ENCODE results near the gene SMO. TPM values are rescaled to one million over a fixed set of nuclear protein-coding genes. Genes with fewer than 3 reads are reported as not detected.

Gene SMO
- total and polyA plus RNA-seq, 2 donors (not counting 1 experiment from before 2014, with no cell fraction given), result 4.5 to 12.6 TPM

DNA sequence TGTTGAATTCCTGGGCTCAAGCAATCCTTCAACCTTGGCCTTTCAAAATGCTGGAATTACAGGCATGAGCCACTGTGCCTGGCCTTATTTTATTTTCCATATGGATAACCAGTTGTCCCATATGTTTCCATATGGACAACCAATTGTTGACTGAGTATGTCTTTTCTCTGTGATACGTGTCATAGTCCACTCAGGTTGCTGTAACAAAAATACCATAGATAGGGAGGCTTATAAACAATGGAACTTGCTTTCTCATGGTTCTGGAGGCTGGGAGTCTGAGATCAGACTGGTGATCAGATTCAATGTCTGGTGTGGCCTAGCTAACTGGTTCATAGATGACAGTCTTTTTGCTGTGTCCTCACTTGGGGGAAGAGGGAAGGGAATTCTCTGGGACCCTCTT lies 55.8 kb downstream of the SMO start:
- Histone ChIP-seq H3K36me3 (ENCODE audit: control insufficient read depth, insufficient read depth, low read length) (no peaks in the 10 kb centered on the region), H2AFZ (ENCODE audit: low read length) (no peak overlapping the region), H3K27ac (ENCODE audit: insufficient read depth, low read length) (no peak overlapping the region), H3K4me2 (ENCODE audit: extremely low read depth, insufficient read depth, low read length) (no peak overlapping the region), H3K27me3 (ENCODE audit: control insufficient read depth, insufficient read depth, low read length) (no peaks in the 10 kb centered on the region), H3K79me2 (ENCODE audit: control insufficient read depth, insufficient read depth, low read length) (no peaks in the 10 kb centered on the region), H3K9me3 (ENCODE audit: control insufficient read depth, insufficient read depth, low read depth, low read length) (no peaks in the 10 kb centered on the region), H3K4me1 (ENCODE audit: control insufficient read depth, extremely low read depth, insufficient read depth, low read length) (no peaks in the 10 kb centered on the region), H4K20me1 (ENCODE audit: control insufficient read depth, extremely low read depth, insufficient read depth, low read length) (no peaks in the 10 kb centered on the region), H3K4me3 (replicated peaks in 1 of 4; ENCODE audit: control extremely low read depth in 1 of 4, insufficient read depth in 1 of 4, low read depth in 3 of 4, low read length in 4 of 4) (no peak overlapping the region), H3K9ac (ENCODE audit: insufficient read depth, low read length) (no peak overlapping the region)
- DNase-seq (ENCODE audit: low read depth in 2 of 2), result no peak
- TF ChIP-seq, protein P1, sequence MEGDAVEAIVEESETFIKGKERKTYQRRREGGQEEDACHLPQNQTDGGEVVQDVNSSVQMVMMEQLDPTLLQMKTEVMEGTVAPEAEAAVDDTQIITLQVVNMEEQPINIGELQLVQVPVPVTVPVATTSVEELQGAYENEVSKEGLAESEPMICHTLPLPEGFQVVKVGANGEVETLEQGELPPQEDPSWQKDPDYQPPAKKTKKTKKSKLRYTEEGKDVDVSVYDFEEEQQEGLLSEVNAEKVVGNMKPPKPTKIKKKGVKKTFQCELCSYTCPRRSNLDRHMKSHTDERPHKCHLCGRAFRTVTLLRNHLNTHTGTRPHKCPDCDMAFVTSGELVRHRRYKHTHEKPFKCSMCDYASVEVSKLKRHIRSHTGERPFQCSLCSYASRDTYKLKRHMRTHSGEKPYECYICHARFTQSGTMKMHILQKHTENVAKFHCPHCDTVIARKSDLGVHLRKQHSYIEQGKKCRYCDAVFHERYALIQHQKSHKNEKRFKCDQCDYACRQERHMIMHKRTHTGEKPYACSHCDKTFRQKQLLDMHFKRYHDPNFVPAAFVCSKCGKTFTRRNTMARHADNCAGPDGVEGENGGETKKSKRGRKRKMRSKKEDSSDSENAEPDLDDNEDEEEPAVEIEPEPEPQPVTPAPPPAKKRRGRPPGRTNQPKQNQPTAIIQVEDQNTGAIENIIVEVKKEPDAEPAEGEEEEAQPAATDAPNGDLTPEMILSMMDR (conservative IDR thresholded peaks at IDR 0.05 in 1 of 2, IDR thresholded peaks at IDR 0.05 in 1 of 2; ENCODE audit: low read depth in 1 of 2, low read length in 2 of 2), result no peak
- TF ChIP-seq EZH2 (IDR thresholded peaks at IDR 0.05; ENCODE audit: low read length, missing control alignments), result no peak

DNA sequence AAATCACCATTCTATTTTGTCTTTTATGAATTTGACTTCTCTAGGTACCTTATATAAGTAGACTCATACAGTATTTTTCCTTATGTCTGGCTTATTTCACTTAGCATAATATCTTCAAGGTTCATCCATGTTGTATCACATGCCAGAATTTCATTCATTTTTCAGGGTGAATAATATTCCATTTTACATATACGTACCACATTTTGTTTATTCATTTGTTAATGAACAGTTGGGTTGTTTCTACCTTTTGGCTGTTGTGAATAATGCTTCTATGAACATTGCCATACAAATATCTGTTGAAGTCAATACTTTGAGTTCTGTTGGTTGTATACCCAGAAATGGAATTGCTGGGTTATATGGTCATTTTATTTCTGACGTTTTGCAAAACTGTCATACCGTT lies 57.1 kb downstream of the SMO start:
- Histone ChIP-seq H3K9ac (ENCODE audit: insufficient read depth, low read length) (no peak overlapping the region), H3K36me3 (ENCODE audit: control insufficient read depth, insufficient read depth, low read length) (no peaks in the 10 kb centered on the region), H3K27me3 (ENCODE audit: control insufficient read depth, insufficient read depth, low read length) (no peaks in the 10 kb centered on the region), H2AFZ (ENCODE audit: low read length) (no peak overlapping the region), H3K4me1 (ENCODE audit: control insufficient read depth, extremely low read depth, insufficient read depth, low read length) (no peaks in the 10 kb centered on the region), H3K79me2 (ENCODE audit: control insufficient read depth, insufficient read depth, low read length) (no peaks in the 10 kb centered on the region), H3K9me3 (ENCODE audit: control insufficient read depth, insufficient read depth, low read depth, low read length) (no peaks in the 10 kb centered on the region), H3K4me3 (replicated peaks in 1 of 4; ENCODE audit: control extremely low read depth in 1 of 4, insufficient read depth in 1 of 4, low read depth in 3 of 4, low read length in 4 of 4) (no peak overlapping the region), H3K27ac (ENCODE audit: insufficient read depth, low read length) (no peak overlapping the region), H4K20me1 (ENCODE audit: control insufficient read depth, extremely low read depth, insufficient read depth, low read length) (no peaks in the 10 kb centered on the region), H3K4me2 (ENCODE audit: extremely low read depth, insufficient read depth, low read length) (no peak overlapping the region)
- TF ChIP-seq EZH2 (IDR thresholded peaks at IDR 0.05; ENCODE audit: low read length, missing control alignments), result no peak
- TF ChIP-seq, protein P1 (conservative IDR thresholded peaks at IDR 0.05 in 1 of 2, IDR thresholded peaks at IDR 0.05 in 1 of 2; ENCODE audit: low read depth in 1 of 2, low read length in 2 of 2), result no peak
- no peak for DNase-seq (ENCODE audit: low read depth in 2 of 2)

DNA sequence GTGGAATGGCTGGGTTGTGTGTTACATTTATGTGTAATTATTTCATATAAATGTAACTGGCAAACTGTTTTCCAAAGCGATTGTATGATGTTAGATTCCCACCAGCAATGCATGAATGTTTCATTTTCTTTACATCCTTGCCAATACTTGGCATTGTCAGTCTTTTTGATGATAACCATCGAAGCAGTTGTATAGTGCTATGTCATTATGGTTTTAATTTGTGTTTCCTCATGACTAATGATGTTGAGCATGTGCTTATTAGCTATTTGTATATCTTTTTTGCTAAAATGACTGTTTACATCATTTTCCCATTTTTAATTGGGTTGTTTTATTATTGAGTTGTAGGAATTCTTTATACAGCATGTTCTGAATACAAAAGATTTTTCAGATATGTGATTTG lies 58.7 kb downstream of the SMO start:
- no peaks in the 10 kb centered on the region for H3K36me3 ChIP-seq (ENCODE audit: control insufficient read depth, insufficient read depth, low read length)
- no peak for DNase-seq (ENCODE audit: low read depth in 2 of 2)
- no peak overlapping the region for H2AFZ ChIP-seq (ENCODE audit: low read length)
- no peak overlapping the region for H3K4me3 ChIP-seq (replicated peaks in 1 of 4; ENCODE audit: control extremely low read depth in 1 of 4, insufficient read depth in 1 of 4, low read depth in 3 of 4, low read length in 4 of 4)
- H3K4me1 ChIP-seq (ENCODE audit: control insufficient read depth, extremely low read depth, insufficient read depth, low read length), result no peaks in the 10 kb centered on the region
- H3K9me3 ChIP-seq (ENCODE audit: control insufficient read depth, insufficient read depth, low read depth, low read length), result no peaks in the 10 kb centered on the region
- H3K27ac ChIP-seq (ENCODE audit: insufficient read depth, low read length), result no peak overlapping the region
- no peak for TF ChIP-seq EZH2 (IDR thresholded peaks at IDR 0.05; ENCODE audit: low read length, missing control alignments)
- TF ChIP-seq, protein P1 (conservative IDR thresholded peaks at IDR 0.05 in 1 of 2, IDR thresholded peaks at IDR 0.05 in 1 of 2; ENCODE audit: low read depth in 1 of 2, low read length in 2 of 2), result no peak
- no peak overlapping the region for H3K9ac ChIP-seq (ENCODE audit: insufficient read depth, low read length)
- H3K27me3 ChIP-seq (ENCODE audit: control insufficient read depth, insufficient read depth, low read length), result no peaks in the 10 kb centered on the region
- no peak overlapping the region for H3K4me2 ChIP-seq (ENCODE audit: extremely low read depth, insufficient read depth, low read length)
- H4K20me1 ChIP-seq (ENCODE audit: control insufficient read depth, extremely low read depth, insufficient read depth, low read length), result no peaks in the 10 kb centered on the region
- H3K79me2 ChIP-seq (ENCODE audit: control insufficient read depth, insufficient read depth, low read length), result no peaks in the 10 kb centered on the region

All from fibroblast of lung (primary cell).